Activated CD4-positive, alpha-beta T cell treated with anti-CD3 and anti-CD28 coated beads, Interleukin-2, amount 50 U/mL, for 1 hour (primary cell): ENCODE measurements around the gene TNRC6C.
"Not testable (repeated sequence)": the region's sequence is repeated elsewhere in the genome, so short reads cannot be mapped to it uniquely, and the experiment has no call there.

Experiments
- DNase-seq: peaks from one replicate; pipeline ENCODE4 v3.0.0-alpha.2; 2020

TNRC6C gene

DNA sequence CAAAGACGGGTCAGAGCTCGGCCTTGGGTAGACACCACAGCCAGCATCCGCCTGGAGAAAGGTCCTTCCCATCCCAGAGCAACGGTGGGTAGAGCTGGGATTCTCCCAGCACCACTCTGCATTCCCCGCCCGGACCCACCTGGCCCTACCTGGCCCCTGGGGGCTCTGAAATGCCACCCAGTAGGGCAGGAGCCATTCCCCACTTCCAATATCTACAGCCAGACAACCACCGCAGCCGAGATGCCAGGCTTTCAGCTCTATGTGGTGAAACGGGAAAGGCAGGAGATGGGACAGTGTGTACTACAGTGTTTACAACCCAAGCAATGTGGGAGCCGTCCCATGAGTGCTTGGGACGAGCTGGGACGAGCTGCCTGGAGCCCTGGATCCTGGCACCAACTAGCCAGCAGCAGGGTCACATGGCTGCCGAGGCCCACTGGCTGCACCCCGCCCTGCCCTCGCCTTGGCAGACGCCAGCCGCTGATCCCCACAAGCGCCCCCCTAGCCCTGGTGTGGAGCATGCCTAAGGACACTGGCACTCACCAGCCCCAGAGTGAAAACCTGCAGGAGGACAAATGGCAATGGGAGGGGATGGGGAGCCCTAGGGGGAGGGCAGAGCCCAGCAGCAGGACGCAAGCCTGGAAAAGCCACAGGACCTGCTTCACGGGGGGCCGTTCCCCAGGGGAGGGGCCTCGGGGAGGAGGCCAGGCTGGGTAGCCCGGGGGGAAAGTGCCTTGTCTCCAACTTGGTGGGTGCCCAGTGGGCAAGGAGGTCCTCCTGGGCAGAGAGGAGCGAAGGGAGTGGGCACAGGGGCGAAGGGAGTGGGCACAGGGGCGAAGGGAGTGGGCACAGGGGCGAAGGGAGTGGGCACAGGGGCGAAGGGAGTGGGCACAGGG lies 156.6 kb downstream of the TNRC6C start:
- no peak for DNase-seq

DNA sequence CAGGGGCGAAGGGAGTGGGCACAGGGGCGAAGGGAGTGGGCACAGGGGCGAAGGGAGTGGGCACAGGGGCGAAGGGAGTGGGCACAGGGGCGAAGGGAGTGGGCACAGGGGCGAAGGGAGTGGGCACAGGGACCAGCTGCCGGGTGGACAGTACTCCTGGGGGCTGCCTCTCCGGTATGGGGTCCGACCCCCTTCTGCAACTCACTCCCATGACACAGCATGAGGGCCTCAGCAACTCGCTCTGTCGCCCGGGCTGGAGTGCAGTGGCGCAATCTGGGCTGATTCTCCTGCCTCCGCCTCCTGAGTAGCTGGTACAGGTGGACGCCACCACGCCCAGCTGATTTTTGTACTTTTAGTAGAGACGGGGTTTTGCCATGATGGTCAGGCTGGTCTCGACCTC lies 157.3 kb downstream of the TNRC6C start:
- not testable (repeated sequence) for DNase-seq

DNA sequence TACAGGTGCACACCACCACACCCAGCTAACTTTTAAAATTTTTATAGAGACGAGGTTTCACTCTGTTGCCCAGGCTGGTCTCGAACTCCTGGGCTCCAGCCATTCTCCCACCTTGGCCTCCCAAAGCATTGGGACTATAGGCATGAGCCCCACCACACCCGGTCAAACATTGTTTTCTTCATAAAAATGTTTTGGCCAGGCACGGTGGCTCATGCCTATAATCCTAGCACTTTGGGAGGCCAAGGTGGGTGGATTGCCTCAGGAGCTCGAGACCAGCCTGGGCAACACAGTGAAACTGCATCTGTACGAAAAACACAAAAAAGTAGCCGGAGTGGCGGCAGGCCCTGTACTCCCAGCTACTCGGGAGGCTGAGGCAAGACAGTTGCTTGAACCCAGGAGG lies 157.9 kb downstream of the TNRC6C start:
- DNase-seq: no peak

DNA sequence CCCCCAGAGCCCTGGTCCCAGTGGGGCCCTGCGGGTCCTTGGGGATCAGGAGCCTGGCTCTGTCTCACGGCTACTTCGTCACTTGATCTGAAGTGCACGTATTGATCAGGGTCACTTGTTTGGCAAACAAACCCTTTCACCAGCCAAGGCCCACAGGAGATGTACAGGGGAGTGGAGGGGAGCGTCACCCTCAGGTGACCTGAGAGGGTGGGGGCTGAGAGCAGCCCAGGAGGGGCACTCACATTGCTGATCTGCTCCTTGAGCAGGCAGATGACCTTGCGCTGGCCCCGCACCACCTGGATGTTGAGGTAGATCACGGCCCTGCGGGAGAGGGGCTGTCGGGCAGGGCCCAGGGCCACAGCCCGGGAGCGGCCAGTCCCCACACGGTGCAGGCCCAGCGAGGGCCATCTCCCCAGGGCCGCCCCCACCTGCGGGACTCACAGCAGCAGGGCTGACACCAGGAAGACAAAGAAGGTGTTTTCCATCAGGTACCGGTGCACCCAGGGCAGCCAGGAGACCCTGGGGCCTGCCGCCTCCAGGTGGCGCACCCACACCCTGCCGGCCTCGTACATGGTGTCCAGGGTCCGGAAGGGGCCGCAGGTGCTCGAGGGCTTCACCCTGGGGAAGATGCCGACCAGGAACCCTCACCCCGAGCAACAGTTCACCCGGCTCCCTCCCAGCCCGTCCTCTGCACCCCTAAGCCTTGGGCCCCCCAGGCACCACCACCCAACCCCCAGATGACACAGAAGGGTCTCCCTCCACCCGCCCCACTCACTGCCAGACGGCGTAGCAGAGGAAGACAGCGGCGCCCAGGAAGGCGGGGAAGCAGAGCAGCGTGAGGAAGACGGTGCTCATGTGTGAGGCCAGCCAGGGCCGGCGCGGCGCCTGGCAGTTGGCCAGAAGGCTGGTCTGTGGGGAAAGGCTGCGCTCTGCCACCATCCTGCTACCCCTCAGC lies 158.8 kb downstream of the TNRC6C start:
- DNase-seq: no peak

DNA sequence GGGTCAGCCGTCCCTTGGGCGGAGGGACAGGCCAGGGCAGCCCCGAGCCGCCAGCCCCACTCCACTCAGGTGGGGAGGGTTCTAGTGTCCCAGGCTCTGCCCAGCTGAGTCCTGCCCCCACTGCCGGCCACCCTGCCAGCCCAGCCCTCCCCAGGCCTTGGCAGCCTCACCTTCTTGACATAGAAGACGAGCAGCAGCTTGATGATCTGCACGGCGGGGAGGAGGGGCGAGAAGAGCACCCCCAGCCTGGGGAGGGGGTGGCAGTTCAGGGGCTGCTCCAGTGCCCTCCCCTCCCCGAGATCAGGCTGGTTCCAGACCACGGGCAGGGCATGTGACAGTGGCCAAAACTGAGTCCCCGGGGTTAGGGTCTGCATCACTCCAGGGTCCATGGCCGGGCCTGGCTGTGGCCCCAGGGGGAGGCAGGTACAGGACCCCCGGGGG lies 160.3 kb downstream of the TNRC6C start:
- no peak for DNase-seq

DNA sequence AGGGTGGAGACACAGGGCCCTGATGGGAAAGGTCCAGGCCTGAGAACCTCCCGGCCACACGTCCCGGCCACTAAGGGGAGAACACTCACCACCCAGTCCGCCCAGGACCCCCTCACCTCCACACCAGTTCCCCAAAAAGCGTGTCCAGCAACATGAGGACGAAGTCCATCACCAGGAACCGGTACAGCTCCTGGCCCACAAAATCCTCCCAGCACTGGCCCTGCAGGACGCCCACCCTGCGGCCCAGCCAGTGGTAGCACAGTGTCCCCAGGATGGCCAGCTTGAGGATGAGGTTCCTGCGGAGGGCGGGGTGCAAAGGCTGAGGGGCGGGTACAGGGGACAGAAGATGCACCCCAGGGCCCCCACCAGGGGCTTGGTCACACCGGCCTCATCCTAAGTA lies 162.0 kb downstream of the TNRC6C start:
- DNase-seq: no peak

DNA sequence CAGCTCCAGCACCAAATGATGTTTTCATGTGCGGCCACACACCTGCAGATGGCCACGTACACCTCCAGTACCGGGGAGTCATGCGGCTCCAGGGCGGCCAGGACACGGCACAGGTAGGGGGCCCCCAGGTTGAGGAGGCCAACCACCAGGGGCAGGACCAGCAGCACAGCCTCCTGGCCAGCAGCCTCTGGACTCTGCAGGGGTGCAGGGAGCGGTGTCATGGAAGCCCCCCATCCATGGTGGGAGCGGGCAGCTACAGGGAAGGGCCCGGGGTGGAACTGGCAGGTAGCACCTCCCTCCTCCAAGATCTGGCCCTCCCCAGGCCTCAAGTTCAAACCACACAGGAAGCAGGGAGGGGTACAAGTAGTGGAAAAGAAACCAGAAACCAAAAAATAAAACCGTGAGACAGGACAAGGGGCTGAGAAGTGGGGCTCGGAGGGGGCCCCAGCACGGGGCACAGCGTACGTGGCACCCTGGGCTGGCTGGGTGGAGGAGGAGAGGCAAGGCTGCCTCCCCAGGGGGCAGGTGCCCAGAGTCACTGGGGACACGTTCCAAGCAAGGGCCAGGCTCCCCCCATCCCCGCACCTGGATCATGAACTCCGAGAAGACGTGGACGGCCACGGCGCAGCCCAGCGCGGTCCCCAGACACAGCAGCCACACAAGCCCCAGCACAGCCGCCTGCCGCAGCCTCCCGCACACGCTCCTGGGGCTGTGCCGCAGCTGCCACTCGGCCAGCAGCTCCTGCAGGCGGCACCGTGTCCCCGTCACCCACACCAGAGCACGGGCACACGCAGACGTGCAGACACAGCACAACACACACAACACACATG lies 162.7 kb downstream of the TNRC6C start:
- peak; percentile 50 for DNase-seq

DNA sequence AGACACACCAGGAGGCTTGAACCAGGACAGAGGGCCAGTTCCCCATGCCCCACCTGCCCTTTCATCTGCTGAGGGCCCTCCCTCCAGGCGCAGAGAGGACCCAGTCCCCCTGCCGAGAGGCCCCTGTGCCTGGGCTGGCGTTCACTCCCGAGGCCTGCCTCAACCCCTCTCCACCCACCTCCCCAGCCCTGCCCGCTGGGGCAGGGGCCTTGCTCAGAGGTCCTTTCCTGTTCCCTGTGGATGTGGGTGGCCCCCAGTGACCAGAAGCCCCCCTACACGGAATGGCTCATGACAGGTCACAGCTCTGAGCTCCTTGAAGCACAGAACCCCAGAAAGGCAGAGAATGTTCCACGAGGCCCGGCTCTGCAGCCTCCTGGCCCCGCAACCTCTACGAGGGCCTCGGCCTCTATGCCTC lies 163.3 kb downstream of the TNRC6C start:
- DNase-seq: no peak

DNA sequence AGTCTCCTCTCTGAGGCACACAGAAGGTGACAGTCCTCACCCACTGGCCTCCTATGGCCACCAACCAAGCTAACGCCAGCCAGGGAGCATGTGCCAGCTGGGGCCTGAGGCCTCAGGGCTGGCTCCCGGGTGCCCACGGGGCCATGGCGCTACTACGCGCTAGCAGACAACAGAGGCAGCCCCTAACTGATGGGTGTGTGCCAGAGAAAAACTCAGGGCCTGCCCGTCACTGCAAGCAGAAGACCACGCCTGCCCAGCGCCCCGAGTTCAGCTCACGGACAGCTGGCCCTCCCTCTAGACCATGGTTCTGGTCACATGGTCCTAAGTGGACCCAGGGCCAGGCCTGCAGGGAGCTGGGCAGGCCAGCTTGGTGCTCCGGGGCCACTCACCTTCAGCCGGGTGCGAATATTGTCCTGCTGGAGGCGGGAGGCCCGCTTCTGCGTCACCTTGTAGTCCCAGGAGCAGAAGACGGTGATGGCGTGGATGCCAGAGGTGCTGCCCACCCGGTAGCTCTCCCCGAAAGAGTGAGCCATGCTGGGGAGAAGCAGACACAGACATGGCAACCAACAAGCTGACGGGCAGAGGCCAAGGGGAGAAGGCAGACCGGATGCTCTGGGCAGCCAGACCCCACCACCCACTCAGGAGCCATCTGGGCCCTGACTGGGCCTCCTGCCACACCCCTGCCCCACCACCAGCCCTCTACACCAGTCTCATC lies 163.9 kb downstream of the TNRC6C start:
- no peak for DNase-seq

DNA sequence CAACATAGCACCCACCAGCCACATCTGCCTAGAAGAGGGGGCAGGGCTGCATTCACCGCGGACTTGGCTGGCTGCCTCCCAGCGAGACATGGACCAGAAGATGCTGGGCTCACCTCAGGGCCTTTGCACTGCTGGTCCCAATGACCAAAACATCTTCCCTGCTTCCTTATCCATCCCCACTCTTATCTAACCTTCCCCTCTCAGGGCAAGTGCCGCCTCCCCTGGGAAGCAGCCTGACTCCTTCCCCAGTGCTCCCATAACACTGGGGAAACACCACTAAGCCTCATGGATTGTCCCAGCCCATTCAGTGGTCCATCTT lies 164.4 kb downstream of the TNRC6C start:
- DNase-seq: no peak

DNA sequence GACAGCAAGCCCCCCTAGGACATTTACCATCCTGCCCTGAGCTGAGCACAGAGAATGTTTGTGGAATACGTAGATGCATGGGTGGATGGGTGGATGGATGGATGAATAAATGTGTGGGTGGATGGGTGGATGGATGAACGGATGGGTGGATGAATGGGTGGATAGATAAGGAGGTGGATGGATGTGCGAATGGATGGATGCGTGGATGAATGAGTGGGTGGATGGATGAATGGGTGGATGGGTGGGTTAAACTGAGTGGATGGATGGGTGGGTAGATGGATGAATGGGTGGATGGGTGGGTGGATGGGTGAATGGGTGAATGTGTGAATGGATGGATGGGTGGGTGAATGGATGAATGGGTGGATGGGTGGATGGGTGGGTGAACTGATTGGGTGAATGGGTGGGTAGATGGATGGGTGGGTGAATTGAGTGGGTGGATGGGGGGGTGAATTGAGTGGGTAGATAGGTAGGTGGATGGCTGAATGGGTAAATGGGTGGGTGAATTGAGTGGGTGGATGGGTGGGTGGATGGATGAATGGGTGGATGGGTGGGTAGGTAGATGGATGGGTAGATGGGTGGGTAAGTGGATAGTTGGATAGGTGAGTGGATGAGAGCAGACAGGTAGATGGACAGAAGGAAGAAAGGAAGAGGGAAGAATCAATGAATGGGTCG lies 164.9 kb downstream of the TNRC6C start:
- DNase-seq: no peak

DNA sequence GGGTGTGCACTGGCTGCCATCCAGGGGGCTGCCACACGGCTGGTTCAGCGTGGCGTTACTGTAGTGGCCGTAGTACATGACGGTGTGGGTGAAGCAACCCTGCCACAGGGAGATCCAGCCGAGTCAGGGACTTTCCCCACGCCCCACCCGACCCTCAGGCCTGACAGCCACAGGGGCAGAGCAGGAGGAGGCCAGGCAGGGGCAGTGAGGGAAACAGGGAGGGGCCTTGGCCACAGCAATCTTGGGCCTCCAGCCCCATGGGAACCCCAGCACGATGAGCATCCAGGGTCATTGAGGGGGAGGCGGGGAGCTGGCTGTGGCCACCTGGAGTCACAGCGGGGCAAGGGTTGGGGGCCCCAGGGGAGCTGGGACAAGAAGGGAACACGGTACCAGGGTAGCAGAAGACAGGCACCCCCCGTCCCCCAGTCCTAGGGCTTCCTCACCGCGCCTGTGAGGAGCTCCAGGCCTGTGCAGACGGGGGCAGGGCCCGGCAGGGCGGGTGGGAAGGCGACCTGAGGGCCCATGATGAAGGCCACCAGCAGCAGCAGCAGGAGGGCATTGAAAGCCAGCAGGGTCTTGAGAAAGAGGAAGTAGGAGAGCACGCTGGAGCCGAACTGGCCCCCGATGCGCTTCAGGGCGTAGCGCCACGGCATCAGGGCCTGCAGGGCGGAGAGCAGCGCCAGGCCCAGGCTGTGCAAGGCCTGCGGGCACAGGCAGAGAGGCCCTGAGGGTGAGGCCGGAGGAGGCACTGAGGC lies 165.8 kb downstream of the TNRC6C start:
- DNase-seq: no peak

DNA sequence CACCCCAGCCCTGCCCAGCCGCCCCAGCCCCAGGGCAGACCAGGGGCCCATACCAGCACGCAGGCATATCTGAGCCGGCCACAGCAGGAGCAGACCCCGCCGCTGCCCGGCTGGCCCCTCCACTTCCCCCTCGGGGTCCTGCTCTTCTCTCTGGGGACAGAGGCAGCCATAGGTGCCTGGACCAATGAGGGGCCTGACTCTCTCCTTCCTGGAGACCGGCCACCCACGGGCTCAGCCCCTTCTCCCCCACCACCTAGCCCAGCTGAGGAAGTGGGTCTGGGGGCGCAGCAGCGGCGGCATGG lies 166.3 kb downstream of the TNRC6C start:
- DNase-seq: no peak

DNA sequence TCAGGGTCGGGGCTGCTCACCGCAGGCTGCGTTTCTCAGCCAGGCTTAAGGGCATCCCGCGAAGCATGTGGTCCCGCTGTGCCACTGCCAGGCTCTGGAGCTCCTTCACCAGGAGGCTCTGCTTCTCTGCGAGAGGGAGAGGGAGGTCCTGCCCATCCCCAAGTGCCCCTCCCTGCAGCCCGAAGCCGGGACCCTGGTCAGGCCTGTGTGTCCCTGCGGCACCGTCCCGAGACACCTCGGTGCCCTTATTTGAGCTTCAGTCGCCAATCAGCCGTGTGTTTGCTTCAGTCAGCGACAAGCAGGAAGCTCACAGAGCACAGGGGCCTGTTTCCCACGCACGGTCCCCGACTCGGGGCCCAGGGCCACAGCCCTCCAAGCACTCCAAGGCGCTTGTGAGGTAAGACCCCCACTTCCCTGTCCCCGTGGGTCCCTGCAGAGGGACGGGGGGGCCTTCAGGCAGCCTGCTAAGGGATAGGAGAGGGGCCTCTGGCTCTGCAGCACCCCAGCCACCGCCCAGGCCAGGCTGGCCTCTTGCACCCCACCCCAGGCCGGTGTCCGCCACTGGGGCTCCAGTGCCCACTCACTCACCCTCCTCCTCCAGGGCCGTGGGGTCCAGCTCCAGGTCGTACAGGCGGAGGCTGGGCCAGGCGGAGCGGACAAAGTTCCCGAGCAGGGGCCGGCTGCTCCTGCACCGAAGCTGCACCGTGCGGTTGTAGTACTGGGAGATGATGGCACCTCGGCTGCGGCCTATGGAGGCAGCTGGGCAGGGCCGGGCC lies 166.8 kb downstream of the TNRC6C start:
- no peak for DNase-seq

DNA sequence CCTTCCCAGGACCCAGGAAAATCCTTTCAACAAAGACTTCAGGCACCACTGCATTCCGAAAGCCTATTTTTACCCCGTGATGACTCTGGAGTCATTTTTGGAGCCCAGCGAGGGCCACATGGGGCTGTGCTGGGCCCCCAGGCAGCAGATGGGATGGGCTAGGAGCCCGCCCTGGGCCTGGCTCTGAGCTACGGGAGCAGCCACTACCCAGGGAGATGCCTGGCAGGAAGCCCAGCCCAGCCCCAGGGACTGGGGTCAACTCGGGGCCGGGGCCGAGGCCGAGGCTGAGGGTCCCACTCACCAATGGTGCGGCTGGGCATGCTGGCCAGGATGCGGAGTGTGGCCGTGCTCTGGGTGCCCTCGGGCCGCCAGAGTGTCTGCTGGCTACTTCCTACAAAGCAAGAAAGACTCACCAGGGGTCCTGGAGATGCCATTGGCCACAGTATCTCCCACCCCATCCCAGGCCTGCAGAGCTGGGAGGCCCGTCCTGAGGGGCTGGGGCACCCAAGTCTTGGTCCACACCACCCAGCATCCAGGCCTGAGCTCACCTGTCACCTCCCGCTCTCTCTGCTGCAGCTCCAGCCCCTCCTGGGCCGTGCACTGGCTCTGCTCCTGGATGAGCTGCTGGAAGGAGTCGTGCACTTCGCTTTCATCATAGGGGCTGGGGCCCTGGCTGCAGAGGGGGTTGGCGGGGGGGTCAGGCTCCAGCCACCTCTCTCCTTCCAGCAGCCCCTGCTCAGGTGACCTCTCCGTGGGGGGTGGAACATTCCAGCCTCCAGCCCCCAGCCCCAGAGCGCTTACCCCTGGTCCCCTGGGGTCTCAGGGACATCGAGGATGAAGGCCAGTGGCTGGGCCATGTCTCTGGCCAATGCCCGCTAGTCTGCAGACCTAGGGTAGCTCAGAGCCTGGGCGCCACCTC lies 167.7 kb downstream of the TNRC6C start:
- no peak for DNase-seq

DNA sequence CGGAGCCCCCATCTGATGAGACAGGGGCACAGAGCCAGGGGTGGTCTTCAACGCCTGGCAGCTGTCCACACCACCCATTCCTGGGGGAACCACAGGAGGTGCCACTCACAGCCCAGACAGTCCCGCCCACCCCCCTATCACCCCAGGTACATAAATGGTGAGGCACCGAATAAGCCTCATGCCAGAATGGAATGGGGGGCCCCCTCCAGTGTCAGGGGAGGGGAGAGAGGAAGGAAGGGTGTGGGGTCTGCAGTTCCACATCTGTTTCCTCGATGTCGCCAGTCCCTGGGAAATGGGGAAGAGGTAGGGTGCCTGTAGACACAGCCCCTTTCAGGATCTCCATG lies 168.4 kb downstream of the TNRC6C start:
- no peak for DNase-seq

DNA sequence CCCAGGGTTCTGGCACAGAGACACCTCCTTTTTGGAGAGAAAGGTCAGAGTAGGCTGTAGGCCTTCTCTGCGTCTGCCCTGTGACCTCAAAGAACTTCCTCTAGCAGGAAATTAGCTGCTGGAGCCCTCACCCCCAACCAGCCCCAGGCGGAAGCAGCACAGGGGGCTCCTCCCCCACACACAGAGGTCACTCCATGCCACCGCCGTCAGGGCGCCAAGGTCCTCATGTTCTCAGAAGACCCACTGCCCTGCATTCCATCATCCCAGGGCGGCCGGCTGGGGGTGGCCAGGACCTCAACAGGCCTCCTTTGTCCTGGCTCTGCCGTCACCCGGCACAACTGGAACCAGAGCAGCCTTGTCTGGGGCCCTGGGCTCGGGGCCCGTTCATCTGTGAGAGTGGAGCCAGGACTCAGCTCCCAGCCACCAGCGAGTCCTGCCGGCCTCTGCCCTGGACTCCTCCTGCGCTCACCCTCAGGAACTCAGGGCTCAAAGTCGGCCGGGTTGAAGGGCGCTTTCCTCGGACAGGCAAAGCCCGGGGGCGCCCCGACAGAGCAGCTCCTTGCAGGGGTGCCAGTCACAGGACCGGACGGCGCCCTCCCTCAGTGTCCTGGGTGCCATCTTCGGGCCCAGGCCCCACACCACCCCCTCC lies 168.9 kb downstream of the TNRC6C start:
- peak; percentile 56 for DNase-seq

DNA sequence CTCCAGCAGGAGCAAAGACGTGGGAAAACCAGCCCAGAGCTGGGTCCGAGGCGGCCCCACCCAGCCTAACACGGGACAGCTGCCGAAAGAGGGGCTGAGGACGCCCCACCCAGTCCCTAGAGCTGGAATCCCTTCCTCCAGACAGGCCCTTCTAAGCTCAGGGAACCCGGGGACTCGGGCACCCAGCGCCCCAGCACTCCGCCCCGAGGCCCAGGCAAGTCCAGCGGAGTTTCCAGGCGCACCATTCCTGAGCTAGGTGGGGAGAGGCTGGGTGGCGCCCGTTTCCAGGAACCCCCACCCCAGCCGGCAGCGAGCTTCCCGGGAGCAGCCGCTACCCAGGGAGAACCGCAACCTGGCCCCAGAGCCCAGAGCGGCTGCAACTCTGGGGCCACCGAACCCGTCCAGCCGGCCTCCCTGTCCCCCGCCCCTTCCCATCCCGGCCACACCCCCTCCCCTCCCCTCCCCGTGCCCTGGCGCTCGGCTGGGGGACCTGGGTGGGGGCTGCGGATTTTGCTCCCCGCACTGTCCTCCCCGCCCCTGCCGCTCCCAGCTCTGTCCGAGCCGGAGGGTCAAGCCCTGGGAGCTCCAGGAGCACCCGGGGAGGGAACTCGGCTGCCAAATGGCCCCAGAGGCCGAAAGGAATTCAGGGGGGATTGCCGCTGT lies 169.5 kb downstream of the TNRC6C start:
- no peak for DNase-seq
